ENCODE results near the gene ATP9B. TPM values are rescaled to one million over a fixed set of nuclear protein-coding genes. Genes with fewer than 3 reads are reported as not detected.

The ATP9B gene
- total RNA-seq, 2 experiments from 2014 or later: 15.9 to 16.6 TPM

DNA sequence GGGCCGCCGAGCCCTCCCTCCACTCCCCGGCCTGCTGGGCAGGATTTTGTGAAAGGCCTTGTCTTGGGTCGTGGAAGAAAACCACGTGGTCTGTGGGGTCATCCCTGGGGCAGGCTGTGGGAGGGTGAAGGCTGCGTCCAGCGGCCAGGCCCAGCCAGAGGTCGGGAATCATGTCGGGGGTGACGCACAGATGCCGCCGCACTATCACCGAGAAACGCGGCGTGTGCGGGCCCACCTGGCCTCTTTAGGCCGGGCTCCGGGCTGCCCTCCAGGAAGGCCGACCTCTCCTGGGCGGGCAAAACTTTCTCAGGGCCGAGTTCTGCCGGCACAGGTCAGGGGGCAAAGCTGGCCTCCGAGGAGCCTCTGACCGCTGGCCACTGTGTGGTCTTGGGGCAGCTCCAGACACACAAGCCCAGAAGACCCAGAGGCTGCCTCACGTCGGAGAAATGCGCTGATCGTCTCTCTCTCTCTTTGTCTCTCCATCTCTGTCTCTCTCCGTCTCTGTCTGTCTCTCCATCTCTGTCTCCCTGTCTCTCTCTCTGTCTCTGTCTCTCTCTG lies 354.9 kb downstream of the ATP9B start:
- peaks cover 32% of the 10 kb centered on the region for H3K36me3 Mint-ChIP-seq
- no peak for DNase-seq
- H3K9me3 Mint-ChIP-seq: no peaks in the 10 kb centered on the region
- POLR2A ChIA-PET: no interaction called here
- peak overlapping the region; percentile 60 for H3K27ac Mint-ChIP-seq
- intact Hi-C loops (cut with micrococcal nuclease): no loop called here
- no peak overlapping the region for H3K4me3 Mint-ChIP-seq
- peaks cover 36% of the 10 kb centered on the region for H3K4me1 Mint-ChIP-seq (ENCODE audit: low read depth)
- no peaks in the 10 kb centered on the region for H3K27me3 Mint-ChIP-seq
- CTCF ChIA-PET: no interaction called here

DNA sequence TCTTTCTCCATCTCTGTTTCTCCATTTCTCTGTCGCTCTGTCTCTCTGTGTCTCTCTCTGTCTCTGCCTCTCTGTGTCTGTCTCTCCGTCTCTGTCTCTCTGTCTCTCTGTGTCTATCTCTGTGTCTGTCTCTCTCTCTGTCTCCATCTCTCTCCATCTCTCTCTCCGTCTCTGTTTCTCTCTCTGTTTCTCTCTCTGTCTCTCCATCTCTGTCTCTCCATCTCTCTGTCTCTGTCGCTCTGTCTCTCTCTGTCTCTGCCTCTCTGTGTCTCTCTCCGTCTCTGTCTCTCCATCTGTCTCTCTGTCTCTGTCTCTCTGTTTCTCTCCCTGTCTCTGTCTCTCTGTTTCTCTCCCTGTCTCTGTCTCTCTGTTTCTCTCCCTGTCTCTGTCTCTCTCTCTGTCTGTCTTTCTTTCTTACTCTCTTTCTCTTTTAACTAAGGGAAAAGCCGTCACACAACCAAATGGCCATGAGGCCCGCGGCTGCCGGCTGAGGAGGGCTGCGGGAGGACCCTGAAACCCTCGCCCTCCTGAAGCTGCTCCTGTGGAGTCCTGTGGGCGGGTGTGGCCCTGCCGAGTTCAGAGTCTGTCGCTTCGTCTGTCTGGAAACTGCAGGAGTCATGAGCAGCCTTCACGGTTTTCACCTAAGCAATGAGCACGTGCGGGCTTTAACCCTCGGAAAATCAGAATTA lies 355.8 kb downstream of the ATP9B start:
- POLR2A ChIA-PET: no interaction called here
- H3K9me3 Mint-ChIP-seq: no peaks in the 10 kb centered on the region
- peaks cover 31% of the 10 kb centered on the region for H3K4me1 Mint-ChIP-seq (ENCODE audit: low read depth)
- no peak overlapping the region for H3K4me3 Mint-ChIP-seq
- H3K27ac Mint-ChIP-seq: peak overlapping the region; percentile 60
- no peaks in the 10 kb centered on the region for H3K27me3 Mint-ChIP-seq
- CTCF ChIA-PET: no interaction called here
- H3K36me3 Mint-ChIP-seq: peaks cover 25% of the 10 kb centered on the region
- DNase-seq: no peak
- intact Hi-C loops (cut with micrococcal nuclease): no loop called here

DNA sequence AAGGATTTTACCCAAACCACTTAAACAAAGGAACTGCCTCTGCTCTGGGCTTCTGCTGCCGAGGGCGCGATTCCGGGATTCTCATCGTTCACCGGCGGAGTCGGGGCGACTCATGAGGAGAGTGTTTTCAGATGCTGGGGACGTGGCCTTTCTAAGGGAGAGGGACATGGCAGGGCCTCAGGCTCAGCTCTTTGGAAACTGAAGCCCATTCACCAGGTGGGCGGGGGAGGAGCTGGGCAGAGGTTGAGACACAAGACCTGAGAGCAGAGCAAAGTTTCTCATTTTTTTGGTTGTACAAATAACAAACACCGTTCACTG lies 356.3 kb downstream of the ATP9B start:
- H3K27ac Mint-ChIP-seq: no peak overlapping the region
- CTCF ChIA-PET: no interaction called here
- H3K36me3 Mint-ChIP-seq: peaks cover 20% of the 10 kb centered on the region
- H3K4me3 Mint-ChIP-seq: no peak overlapping the region
- POLR2A ChIA-PET: no interaction called here
- peaks cover 28% of the 10 kb centered on the region for H3K4me1 Mint-ChIP-seq (ENCODE audit: low read depth)
- H3K9me3 Mint-ChIP-seq: no peaks in the 10 kb centered on the region
- intact Hi-C loops (cut with micrococcal nuclease): no loop called here
- no peak for DNase-seq
- no peaks in the 10 kb centered on the region for H3K27me3 Mint-ChIP-seq

DNA sequence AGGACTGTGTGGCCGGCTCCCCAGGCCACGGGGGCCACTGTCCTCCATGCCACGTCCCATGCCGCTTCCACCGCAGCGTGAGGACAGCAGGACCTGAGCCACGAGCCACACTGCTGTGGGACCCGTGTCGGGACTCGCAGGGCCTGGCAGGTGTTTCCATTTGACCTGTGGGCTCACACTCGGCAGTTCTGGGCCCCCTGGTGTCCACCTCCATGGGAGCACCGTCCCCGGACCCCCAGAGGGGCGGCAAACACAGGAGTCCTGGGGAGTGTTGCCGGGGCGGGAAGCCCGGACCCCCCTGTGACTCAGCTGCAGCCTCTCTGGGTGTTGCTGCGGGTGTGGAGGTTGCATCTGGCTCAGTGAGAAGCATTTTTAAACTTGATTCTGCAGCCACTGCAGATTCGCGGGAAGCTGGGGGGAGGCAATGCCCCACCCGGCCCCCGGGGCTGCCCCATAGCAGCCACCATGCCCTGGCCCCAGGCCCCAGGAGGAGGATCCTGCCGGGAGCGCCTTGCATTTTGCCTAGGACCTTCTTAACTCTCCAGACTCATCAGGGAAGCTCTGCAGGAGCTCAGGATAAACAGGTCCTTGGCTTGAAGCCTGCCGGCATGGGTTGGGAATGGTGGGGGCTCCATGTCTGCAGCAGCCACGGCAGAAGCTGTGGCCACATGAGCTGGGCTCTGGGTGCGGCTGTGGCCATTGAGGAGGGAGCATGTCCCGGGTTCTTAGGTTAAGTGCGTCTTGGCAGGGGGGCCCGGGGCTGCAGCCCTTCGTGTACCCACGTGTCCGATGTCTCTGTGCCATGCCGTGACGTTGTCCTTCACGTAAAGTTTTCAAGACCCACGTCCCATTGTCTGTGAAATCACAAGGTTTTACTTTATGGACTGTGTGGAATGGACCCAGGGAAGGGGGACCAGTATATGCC lies 357.4 kb downstream of the ATP9B start:
- Mint-ChIP-seq H3K27ac (no peak overlapping the region), H3K9me3 (no peaks in the 10 kb centered on the region), H3K36me3 (peaks cover 18% of the 10 kb centered on the region), H3K4me1 (ENCODE audit: low read depth) (peaks cover 28% of the 10 kb centered on the region), H3K27me3 (no peaks in the 10 kb centered on the region), H3K4me3 (no peak overlapping the region)
- DNase-seq: no peak
- intact Hi-C loops (cut with micrococcal nuclease): no loop called here
- ChIA-PET CTCF (no interaction called here), POLR2A (interaction anchor here (0.6 kb wide), 1 partner anchor 49 kb away, joined by 3 read pairs; no protein-coding TSS in a partner anchor)

DNA sequence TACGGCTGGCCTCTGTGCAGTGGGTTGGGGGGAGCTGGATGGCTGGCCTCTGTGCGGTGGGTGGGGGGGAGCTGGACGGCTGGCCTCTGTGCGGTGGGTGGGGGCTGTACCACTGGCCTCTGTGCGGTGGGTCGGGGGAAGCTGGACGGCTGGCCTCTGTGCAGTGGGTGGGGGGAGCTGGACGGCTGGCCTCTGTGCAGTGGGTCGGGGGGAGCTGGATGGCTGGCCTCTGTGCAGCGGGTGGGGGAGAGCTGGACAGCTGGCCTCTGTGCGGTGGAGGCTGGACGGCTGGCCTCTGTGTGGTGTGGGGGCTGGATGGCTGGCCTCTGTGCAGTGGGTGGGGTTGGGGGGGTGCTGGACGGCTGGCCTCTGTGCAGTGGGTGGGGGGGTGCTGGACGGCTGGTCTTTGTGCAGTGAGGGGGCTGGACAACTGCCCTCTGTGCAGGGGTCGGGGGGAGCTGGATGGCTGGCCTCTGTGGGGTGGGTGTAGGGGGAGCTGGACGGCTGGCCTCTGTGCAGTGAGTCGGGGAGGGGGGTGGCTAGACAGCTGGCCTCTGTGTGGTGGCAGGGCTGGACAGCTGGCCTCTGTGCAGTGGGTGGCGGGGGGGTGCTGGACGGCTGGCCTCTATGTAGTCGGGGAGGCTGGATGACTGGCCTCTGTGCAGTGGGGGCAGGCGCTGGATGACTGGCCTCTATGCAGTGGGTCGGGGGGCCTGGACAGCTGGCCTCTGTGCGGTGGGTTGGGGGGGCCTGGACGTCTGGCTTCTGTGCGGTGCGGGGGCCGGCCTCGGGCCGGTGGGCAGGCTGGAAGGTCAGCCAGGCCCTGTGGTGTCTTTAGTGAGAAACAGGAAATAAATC lies 358.4 kb downstream of the ATP9B start:
- Mint-ChIP-seq H3K36me3 (peaks cover 13% of the 10 kb centered on the region), H3K27ac (no peak overlapping the region), H3K4me3 (no peak overlapping the region), H3K4me1 (ENCODE audit: low read depth) (peaks cover 25% of the 10 kb centered on the region), H3K27me3 (no peaks in the 10 kb centered on the region), H3K9me3 (no peaks in the 10 kb centered on the region)
- intact Hi-C loops (cut with micrococcal nuclease): no loop called here
- ChIA-PET CTCF (no interaction called here), POLR2A (no interaction called here)
- DNase-seq: no peak

Other genes starting within 250 kb of the ATP9B start
- not detected for gene SALL3, start 89.6 kb upstream of the ATP9B start, total RNA-seq